Measurements from ENCODE around the gene IFI27L1. TPM values are rescaled to one million over a fixed set of nuclear protein-coding genes. Genes with fewer than 3 reads are reported as not detected.

Gene IFI27L1
- total RNA-seq, 1 experiment from 2014 or later, result 26.0 TPM

DNA sequence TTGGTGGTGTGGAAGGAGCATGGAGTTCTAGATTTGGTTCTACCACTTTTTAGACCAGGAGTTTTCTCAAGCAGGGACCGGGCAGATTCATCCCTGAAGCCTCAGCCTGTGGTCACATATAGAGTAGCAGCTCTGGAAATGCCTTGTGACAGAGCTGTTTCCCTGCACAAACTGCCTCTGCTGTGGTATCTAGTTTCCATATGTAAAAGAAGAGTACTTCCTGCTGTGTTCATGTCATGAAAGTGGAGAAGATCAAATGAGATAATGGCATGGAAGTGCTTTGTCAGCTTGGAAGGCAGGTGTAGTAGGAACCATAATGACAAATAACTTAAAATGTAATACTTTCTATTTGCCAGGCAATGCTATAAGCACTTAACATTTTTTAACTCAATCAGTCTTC, 28.9 kb upstream of the IFI27L1 start:
- Histone ChIP-seq H3K9ac (ENCODE audit: low read length) (no peak overlapping the region), H3K9me3 (ENCODE audit: control insufficient read depth in 1 of 2, insufficient read depth in 1 of 2, low read depth in 1 of 2, low read length in 2 of 2) (no peaks in the 10 kb centered on the region), H3K4me1 (ENCODE audit: control insufficient read depth in 1 of 2, insufficient read depth in 2 of 2, low read length in 2 of 2) (no peaks in the 10 kb centered on the region), H3K4me3 (replicated peaks in 1 of 2; ENCODE audit: low read depth in 1 of 2, low read length in 2 of 2) (no peak overlapping the region), H3K4me2 (ENCODE audit: low read length) (no peak overlapping the region), H3K27me3 (ENCODE audit: insufficient read depth, low read length) (no peaks in the 10 kb centered on the region), H3K79me2 (ENCODE audit: insufficient read depth, low read length) (no peaks in the 10 kb centered on the region; the same call in 1 of the 2 replicates), H3K36me3 (ENCODE audit: control insufficient read depth in 1 of 2, insufficient read depth in 2 of 2, low read length in 2 of 2) (peaks cover 43 to 74% of the 10 kb centered on the region in 2 experiments; a peak in 3 of 4 replicates), H3K27ac (ENCODE audit: low read depth, low read length) (no peak overlapping the region), H2AFZ (ENCODE audit: low read depth, low read length, poor library complexity, severe bottlenecking) (no peak overlapping the region), H4K20me1 (ENCODE audit: insufficient read depth) (no peaks in the 10 kb centered on the region), H3K9me2 (ENCODE audit: insufficient read depth) (no peaks in the 10 kb centered on the region)
- ChIA-PET CTCF (interaction anchor here (0.7 to 1.8 kb wide), 3 partner anchors 80 to 434 kb away, joined by 3 to 20 read pairs (median 3); no protein-coding TSS in a partner anchor), RAD21 (ENCODE audit: low non-redundant PET in 1 of 2, low total read pairs in 2 of 2, uncharacterized antibody in 2 of 2, unreplicated experiment in 2 of 2) (interaction anchor here in 1 of 2 experiments (2.0 kb wide), 1 partner anchor 85 kb away, joined by 5 read pairs; no protein-coding TSS in a partner anchor), POLR2A (no interaction called here)
- intact Hi-C loops (cut with micrococcal nuclease), result no loop called here
- BruUV-seq (replicated peaks), result no TSS peak
- TF ChIP-seq SP1 (IDR thresholded peaks at IDR 0.05; ENCODE audit: low read depth), result no peak
- TF ChIP-seq ZFX (IDR thresholded peaks at IDR 0.05), result no peak
- TF ChIP-seq YY1 (IDR thresholded peaks at IDR 0.05; ENCODE audit: extremely low read depth, insufficient replicate concordance, low read depth, low read length), result no peak
- no peak for TF ChIP-seq ZBTB33 (IDR thresholded peaks at IDR 0.05; ENCODE audit: extremely low read depth, insufficient replicate concordance, low read length)
- no peak for TF ChIP-seq CEBPB (IDR thresholded peaks at IDR 0.05; ENCODE audit: low read depth)
- no peak for TF ChIP-seq EZH2 (IDR thresholded peaks at IDR 0.05)
- TF ChIP-seq, protein P1, sequence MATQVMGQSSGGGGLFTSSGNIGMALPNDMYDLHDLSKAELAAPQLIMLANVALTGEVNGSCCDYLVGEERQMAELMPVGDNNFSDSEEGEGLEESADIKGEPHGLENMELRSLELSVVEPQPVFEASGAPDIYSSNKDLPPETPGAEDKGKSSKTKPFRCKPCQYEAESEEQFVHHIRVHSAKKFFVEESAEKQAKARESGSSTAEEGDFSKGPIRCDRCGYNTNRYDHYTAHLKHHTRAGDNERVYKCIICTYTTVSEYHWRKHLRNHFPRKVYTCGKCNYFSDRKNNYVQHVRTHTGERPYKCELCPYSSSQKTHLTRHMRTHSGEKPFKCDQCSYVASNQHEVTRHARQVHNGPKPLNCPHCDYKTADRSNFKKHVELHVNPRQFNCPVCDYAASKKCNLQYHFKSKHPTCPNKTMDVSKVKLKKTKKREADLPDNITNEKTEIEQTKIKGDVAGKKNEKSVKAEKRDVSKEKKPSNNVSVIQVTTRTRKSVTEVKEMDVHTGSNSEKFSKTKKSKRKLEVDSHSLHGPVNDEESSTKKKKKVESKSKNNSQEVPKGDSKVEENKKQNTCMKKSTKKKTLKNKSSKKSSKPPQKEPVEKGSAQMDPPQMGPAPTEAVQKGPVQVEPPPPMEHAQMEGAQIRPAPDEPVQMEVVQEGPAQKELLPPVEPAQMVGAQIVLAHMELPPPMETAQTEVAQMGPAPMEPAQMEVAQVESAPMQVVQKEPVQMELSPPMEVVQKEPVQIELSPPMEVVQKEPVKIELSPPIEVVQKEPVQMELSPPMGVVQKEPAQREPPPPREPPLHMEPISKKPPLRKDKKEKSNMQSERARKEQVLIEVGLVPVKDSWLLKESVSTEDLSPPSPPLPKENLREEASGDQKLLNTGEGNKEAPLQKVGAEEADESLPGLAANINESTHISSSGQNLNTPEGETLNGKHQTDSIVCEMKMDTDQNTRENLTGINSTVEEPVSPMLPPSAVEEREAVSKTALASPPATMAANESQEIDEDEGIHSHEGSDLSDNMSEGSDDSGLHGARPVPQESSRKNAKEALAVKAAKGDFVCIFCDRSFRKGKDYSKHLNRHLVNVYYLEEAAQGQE (IDR thresholded peaks at IDR 0.05; ENCODE audit: low read depth), result no peak
- TF ChIP-seq, protein P2, sequence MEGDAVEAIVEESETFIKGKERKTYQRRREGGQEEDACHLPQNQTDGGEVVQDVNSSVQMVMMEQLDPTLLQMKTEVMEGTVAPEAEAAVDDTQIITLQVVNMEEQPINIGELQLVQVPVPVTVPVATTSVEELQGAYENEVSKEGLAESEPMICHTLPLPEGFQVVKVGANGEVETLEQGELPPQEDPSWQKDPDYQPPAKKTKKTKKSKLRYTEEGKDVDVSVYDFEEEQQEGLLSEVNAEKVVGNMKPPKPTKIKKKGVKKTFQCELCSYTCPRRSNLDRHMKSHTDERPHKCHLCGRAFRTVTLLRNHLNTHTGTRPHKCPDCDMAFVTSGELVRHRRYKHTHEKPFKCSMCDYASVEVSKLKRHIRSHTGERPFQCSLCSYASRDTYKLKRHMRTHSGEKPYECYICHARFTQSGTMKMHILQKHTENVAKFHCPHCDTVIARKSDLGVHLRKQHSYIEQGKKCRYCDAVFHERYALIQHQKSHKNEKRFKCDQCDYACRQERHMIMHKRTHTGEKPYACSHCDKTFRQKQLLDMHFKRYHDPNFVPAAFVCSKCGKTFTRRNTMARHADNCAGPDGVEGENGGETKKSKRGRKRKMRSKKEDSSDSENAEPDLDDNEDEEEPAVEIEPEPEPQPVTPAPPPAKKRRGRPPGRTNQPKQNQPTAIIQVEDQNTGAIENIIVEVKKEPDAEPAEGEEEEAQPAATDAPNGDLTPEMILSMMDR (IDR thresholded peaks at IDR 0.05 in 2 of 3, conservative IDR thresholded peaks at IDR 0.05 in 1 of 3; ENCODE audit: borderline replicate concordance in 1 of 3, insufficient read depth in 1 of 3, low read depth in 2 of 3, low read length in 2 of 3), result no peak
- ATAC-seq, result no peak
- DNase-seq (ENCODE audit: low read depth, low spot score), result no peak

All from HCT116 (cell line).